Measurements from ENCODE around the gene MC4R. TPM values are rescaled to one million over a fixed set of nuclear protein-coding genes. Genes with fewer than 3 reads are reported as not detected.

The MC4R gene
- total RNA-seq, 1 experiment from 2014 or later = not detected

- H3K4me3 Mint-ChIP-seq (ENCODE audit: low read depth, unreplicated experiment) = no peak overlapping the region
- TF ChIP-seq CTCF (IDR thresholded peaks at IDR 0.05; ENCODE audit: unreplicated experiment) = no peak
- H3K9me3 Mint-ChIP-seq (ENCODE audit: low read depth, unreplicated experiment) = peaks cover 4% of the 10 kb centered on the region
- intact Hi-C loops (cut with micrococcal nuclease; ENCODE audit: unreplicated experiment) = no loop called here
- CTCF ChIA-PET = interaction anchor here (0.7 kb wide), 1 partner anchor 142 kb away, joined by 4 read pairs; no protein-coding TSS in a partner anchor
- no peak for DNase-seq
- H3K36me3 Mint-ChIP-seq (ENCODE audit: insufficient read depth, unreplicated experiment) = no peaks in the 10 kb centered on the region
- BruUV-seq (replicated peaks) = no TSS peak
- H3K4me1 Mint-ChIP-seq (ENCODE audit: low read depth, unreplicated experiment) = no peaks in the 10 kb centered on the region
- H3K27me3 Mint-ChIP-seq (ENCODE audit: unreplicated experiment) = peaks cover 13% of the 10 kb centered on the region
- no peak overlapping the region for H3K27ac Mint-ChIP-seq (ENCODE audit: unreplicated experiment)
These were observed 28.8 kb upstream of the MC4R start for GRCh38 chr18:60401346-60401745.

DNA sequence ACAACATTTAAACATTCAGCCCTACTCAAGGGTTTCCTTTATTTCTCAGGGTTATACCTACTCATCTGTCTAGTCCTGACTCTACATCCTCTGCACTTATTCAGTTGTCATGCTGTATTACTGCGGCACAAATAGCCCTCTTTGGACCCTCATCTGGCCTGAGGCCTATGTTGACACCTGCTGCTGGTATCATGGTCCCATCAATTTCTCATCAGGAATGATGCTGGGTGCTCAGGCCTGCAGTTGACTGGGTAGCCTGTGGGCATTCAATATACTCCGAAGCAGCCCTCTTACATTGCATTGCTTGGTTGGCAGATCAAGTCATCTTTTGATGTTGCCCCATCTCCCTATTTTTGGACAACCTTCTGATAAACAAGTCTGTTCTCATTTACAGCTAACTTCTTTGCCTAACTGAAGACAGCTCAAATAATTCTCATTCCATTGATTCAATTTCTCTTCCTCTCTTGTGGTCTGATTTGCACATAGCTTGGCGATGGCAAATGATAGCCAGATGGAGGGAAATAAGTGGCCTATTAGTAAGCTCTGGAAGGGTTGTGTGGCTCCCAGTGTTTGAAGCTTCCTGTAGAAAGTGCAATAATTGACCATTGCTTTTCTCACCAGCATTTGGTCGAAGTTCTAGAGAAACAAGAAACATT lies 19.1 kb upstream of the MC4R start:
- TF ChIP-seq CTCF (IDR thresholded peaks at IDR 0.05; ENCODE audit: unreplicated experiment) = no peak
- Mint-ChIP-seq H3K27me3 (ENCODE audit: unreplicated experiment) (no peaks in the 10 kb centered on the region), H3K9me3 (ENCODE audit: low read depth, unreplicated experiment) (no peaks in the 10 kb centered on the region), H3K4me3 (ENCODE audit: low read depth, unreplicated experiment) (no peak overlapping the region), H3K4me1 (ENCODE audit: low read depth, unreplicated experiment) (no peaks in the 10 kb centered on the region), H3K27ac (ENCODE audit: unreplicated experiment) (no peak overlapping the region), H3K36me3 (ENCODE audit: insufficient read depth, unreplicated experiment) (no peaks in the 10 kb centered on the region)
- CTCF ChIA-PET = no interaction called here
- no peak for DNase-seq
- no TSS peak for BruUV-seq (replicated peaks)
- intact Hi-C loops (cut with micrococcal nuclease; ENCODE audit: unreplicated experiment) = no loop called here

DNA sequence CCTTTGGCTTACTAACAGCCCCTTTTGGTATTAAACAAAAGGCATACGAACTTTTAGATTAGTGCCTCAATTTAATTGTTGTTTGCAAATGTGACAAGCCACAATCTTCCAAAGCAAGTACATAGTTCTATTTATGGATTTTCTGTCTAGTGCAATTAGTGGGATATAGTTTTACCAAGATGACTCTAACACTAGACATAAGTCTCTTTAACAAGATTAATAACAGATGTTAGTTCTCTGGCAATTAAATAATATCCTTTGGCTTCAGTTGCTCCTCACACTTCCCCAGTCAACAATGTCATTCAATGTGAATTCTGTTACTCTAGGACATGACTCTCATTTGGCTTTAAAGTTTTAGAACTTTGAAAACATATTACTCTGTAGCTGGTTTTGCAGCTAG lies 16.7 kb upstream of the MC4R start:
- CTCF ChIA-PET = no interaction called here
- no peak overlapping the region for H3K27ac Mint-ChIP-seq (ENCODE audit: unreplicated experiment)
- BruUV-seq (replicated peaks) = no TSS peak

DNA sequence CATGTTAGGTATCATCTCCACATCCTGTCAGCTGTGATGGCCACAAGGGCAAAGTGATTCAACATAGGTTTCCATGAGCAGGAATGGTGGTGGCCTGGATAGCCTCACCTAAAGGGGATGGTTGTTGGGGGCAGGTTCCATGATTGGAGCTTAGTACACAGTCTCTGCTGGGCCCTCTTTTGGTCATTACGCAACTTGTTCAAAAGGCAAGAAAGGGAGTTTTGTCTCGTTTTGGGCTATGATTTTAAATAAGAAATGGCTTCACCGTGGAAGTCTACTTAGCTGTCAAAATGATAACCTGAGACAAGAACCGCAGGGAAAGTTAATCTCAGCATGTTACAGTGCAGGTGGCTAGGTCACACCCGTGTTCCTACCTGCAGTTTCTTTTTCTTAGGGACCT lies 13.1 kb upstream of the MC4R start:
- CTCF ChIA-PET = no interaction called here
- Mint-ChIP-seq H3K9me3 (ENCODE audit: low read depth, unreplicated experiment) (no peaks in the 10 kb centered on the region), H3K4me1 (ENCODE audit: low read depth, unreplicated experiment) (no peaks in the 10 kb centered on the region), H3K36me3 (ENCODE audit: insufficient read depth, unreplicated experiment) (no peaks in the 10 kb centered on the region), H3K4me3 (ENCODE audit: low read depth, unreplicated experiment) (no peak overlapping the region), H3K27ac (ENCODE audit: unreplicated experiment) (no peak overlapping the region), H3K27me3 (ENCODE audit: unreplicated experiment) (no peaks in the 10 kb centered on the region)
- intact Hi-C loops (cut with micrococcal nuclease; ENCODE audit: unreplicated experiment) = no loop called here
- BruUV-seq (replicated peaks) = no TSS peak
- TF ChIP-seq CTCF (IDR thresholded peaks at IDR 0.05; ENCODE audit: unreplicated experiment) = no peak
- no peak for DNase-seq

More for the DNA sequence above, 16.7 kb upstream of the MC4R start:
- Mint-ChIP-seq H3K4me1 (ENCODE audit: low read depth, unreplicated experiment) (no peaks in the 10 kb centered on the region), H3K27me3 (ENCODE audit: unreplicated experiment) (no peaks in the 10 kb centered on the region), H3K4me3 (ENCODE audit: low read depth, unreplicated experiment) (no peak overlapping the region), H3K36me3 (ENCODE audit: insufficient read depth, unreplicated experiment) (no peaks in the 10 kb centered on the region), H3K9me3 (ENCODE audit: low read depth, unreplicated experiment) (no peaks in the 10 kb centered on the region)
- no peak for TF ChIP-seq CTCF (IDR thresholded peaks at IDR 0.05; ENCODE audit: unreplicated experiment)
- intact Hi-C loops (cut with micrococcal nuclease; ENCODE audit: unreplicated experiment) = no loop called here
- DNase-seq = no peak

Data from Calu3 (cell line).